CD14-positive monocyte (primary cell): ENCODE results near the gene LMO3. TPM values are rescaled to one million over a fixed set of nuclear protein-coding genes. Genes with fewer than 3 reads are reported as not detected.

Experiments
- DNase-seq, 3 donors: peaks; one replicate each; pipeline ENCODE4 v3.0.0-alpha.2; 2011 to 2022
- H2AFZ ChIP-seq: 2 replicates; pipeline ENCODE4 v1.6.0; 2012; ENCODE audit warnings: mild to moderate bottlenecking, low read depth, low read length, inconsistent platforms; ENCODE audit not compliant: insufficient read depth, poor library complexity, severe bottlenecking
- H3K27ac ChIP-seq, 2 donors: 1 replicate in 1 of 2; 2 replicates in 1 of 2; pipeline ENCODE4 v1.5.1; 2012 to 2013; ENCODE audit warnings: low read length in 2 of 2, control low read depth in 1 of 2, inconsistent platforms in 1 of 2, low read depth in 1 of 2, mild to moderate bottlenecking in 1 of 2
- H3K27me3 ChIP-seq, 2 donors: one replicate each; pipeline versions ENCODE4 v1.6.0 to v1.6.1; 2011 to 2013; ENCODE audit warnings: low read length in 2 of 2; ENCODE audit not compliant: control insufficient read depth in 2 of 2, insufficient read depth in 2 of 2
- H3K36me3 ChIP-seq, 2 donors: replicated peaks in 1 of 2; 1 replicate in 1 of 2; 2 replicates in 1 of 2; pipeline versions ENCODE4 v1.5.1 to v1.6.1; 2012 to 2013; ENCODE audit warnings: low read length in 2 of 2, control low read depth in 1 of 2, inconsistent platforms in 1 of 2, mild to moderate bottlenecking in 1 of 2; ENCODE audit not compliant: insufficient read depth in 2 of 2, control insufficient read depth in 1 of 2
- H3K4me1 ChIP-seq, 2 donors: 1 replicate in 1 of 2; 2 replicates in 1 of 2; pipeline versions ENCODE4 v1.5.1 to v1.6.1; 2012 to 2013; ENCODE audit warnings: low read length in 2 of 2, control low read depth in 1 of 2, inconsistent platforms in 1 of 2, mild to moderate bottlenecking in 1 of 2, moderate library complexity in 1 of 2; ENCODE audit not compliant: insufficient read depth in 2 of 2, control insufficient read depth in 1 of 2
- H3K4me2 ChIP-seq: replicated peaks from 2 replicates; pipeline ENCODE3; 2012; ENCODE audit warnings: low read length, moderate library complexity, mild to moderate bottlenecking; ENCODE audit not compliant: poor library complexity, severe bottlenecking; ENCODE audit errors: extremely low read depth
- H3K4me3 ChIP-seq, 3 experiments: fragments of 200-600 bp in 1 of 3; sonication (generic) in 1 of 3; replicated peaks in 1 of 3; 1 replicate in 2 of 3; 2 replicates in 1 of 3; pipeline ENCODE4 v1.5.1; 2011 to 2013; ENCODE audit warnings: low read length in 3 of 3, mild to moderate bottlenecking in 3 of 3, control low read depth in 2 of 3, low read depth in 2 of 3, inconsistent platforms in 1 of 3, moderate library complexity in 1 of 3
- H3K79me2 ChIP-seq: 2 replicates; pipeline ENCODE4 v1.6.0; 2012; ENCODE audit warnings: mild to moderate bottlenecking, control low read depth, inconsistent platforms, low read length, moderate library complexity; ENCODE audit not compliant: insufficient read depth
- H3K9ac ChIP-seq: 2 replicates; pipeline ENCODE4 v1.6.0; 2017; ENCODE audit warnings: low read length, mild to moderate bottlenecking; ENCODE audit not compliant: insufficient read depth, poor library complexity, severe bottlenecking
- H3K9me3 ChIP-seq, 2 donors: replicated peaks in 1 of 2; 1 replicate in 1 of 2; 2 replicates in 1 of 2; pipeline versions ENCODE4 v1.5.1 to v1.6.1; 2012 to 2013; ENCODE audit warnings: low read length in 2 of 2, control low read depth in 1 of 2; ENCODE audit not compliant: control insufficient read depth in 1 of 2, insufficient read depth in 1 of 2
- H4K20me1 ChIP-seq: 2 replicates; pipeline ENCODE4 v1.6.0; 2012; ENCODE audit warnings: mild to moderate bottlenecking, low read length, control low read depth, moderate library complexity; ENCODE audit not compliant: insufficient read depth
- H3K27ac Mint-ChIP-seq, 7 donors: one replicate each; pipeline ENCODE4 v1.8.0; 2020; ENCODE audit warnings: mild to moderate bottlenecking in 7 of 7, mixed read lengths in 7 of 7, moderate library complexity in 6 of 7, inconsistent platforms in 2 of 7
- H3K27me3 Mint-ChIP-seq, 3 donors: one replicate each; pipeline ENCODE4 v1.8.0; 2021 to 2022; ENCODE audit warnings: low read depth in 3 of 3, mild to moderate bottlenecking in 3 of 3, mixed read lengths in 3 of 3, moderate library complexity in 3 of 3, inconsistent platforms in 1 of 3
- H3K36me3 Mint-ChIP-seq, 2 donors: one replicate each; pipeline ENCODE4 v1.8.0; 2020; ENCODE audit warnings: mixed read lengths in 2 of 2, inconsistent platforms in 1 of 2, mild to moderate bottlenecking in 1 of 2
- H3K4me1 Mint-ChIP-seq: one replicate; pipeline ENCODE4 v1.8.0; 2020; ENCODE audit warnings: mild to moderate bottlenecking, mixed read lengths
- H3K4me3 Mint-ChIP-seq, 2 donors: one replicate each; pipeline ENCODE4 v1.8.0; 2020; ENCODE audit warnings: mild to moderate bottlenecking in 2 of 2, mixed read lengths in 2 of 2, moderate library complexity in 1 of 2
- H3K9me3 Mint-ChIP-seq, 7 donors: one replicate each; pipeline ENCODE4 v1.8.0; 2020 to 2022; ENCODE audit warnings: mixed read lengths in 7 of 7, mild to moderate bottlenecking in 6 of 7, moderate library complexity in 6 of 7, inconsistent platforms in 2 of 7
- WGBS: methylation state at CpG from one replicate; pipeline ENCODE4 v1.1.5; 2013; ENCODE audit warnings: missing lambda C conversion rate; ENCODE audit not compliant: insufficient coverage; 5-methylcytosine and 5-hydroxymethylcytosine counted together
- intact Hi-C, 2 donors: fragments of 100-400 bp; cut with micrococcal nuclease; formaldehyde crosslinking; loops; one replicate each; pipeline versions ENCODE4 v1.15.0 to v1.15.1; 2023
- polyA plus RNA-seq, 3 donors: library from polyadenylated mRNA; depleted of rRNA in 1 of 3; unstranded in 2 of 3; stranded (reverse) in 1 of 3; fragments of 300-500 nt in 2 of 3; fragments of >200 nt in 1 of 3; fragmentation: Illumina TruSeq in 2 of 3; gene quantifications; 1 replicate in 2 of 3; 2 replicates in 1 of 3; pipeline ENCODE4 v1.2.3, GENCODE V29; 2012 to 2021
- TF ChIP-seq, protein P1 (sequence below): fragments of 200-600 bp; IDR thresholded peaks from one replicate; pipeline ENCODE4 v1.8.0; 2022; ENCODE audit warnings: antibody characterized with exemption, mild to moderate bottlenecking

The LMO3 gene
- polyA plus RNA-seq, 3 donors, result not detected

DNA sequence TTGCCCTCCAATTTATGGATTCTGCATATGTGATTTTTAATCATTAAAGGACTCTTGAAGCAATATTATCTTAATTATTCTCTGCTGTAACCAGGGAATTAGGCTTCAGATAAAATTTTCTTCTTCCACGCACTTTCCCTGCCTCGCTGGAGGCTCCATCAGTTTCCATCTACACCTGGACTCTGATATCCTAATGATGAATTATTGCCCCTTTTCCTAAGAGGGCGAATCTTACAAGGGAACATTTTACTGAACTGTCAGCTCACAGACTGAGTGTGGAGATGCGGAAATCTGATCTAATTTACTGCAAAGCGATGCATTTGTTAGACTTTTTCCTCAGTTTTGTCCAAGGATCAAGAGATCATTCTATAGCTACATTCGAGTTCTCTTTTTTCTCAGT lies 43.0 kb downstream of the LMO3 start:
- Histone ChIP-seq H3K4me1 (no peaks in the 10 kb centered on the region), H3K4me2 (no peak overlapping the region), H3K79me2 (no peaks in the 10 kb centered on the region), H4K20me1 (no peaks in the 10 kb centered on the region), H3K4me3 (no peak overlapping the region), H3K9me3 (no peaks in the 10 kb centered on the region), H3K27me3 (no peaks in the 10 kb centered on the region), H2AFZ (no peak overlapping the region), H3K36me3 (no peaks in the 10 kb centered on the region), H3K9ac (no peak overlapping the region), H3K27ac (no peak overlapping the region)
- TF ChIP-seq, protein P1, sequence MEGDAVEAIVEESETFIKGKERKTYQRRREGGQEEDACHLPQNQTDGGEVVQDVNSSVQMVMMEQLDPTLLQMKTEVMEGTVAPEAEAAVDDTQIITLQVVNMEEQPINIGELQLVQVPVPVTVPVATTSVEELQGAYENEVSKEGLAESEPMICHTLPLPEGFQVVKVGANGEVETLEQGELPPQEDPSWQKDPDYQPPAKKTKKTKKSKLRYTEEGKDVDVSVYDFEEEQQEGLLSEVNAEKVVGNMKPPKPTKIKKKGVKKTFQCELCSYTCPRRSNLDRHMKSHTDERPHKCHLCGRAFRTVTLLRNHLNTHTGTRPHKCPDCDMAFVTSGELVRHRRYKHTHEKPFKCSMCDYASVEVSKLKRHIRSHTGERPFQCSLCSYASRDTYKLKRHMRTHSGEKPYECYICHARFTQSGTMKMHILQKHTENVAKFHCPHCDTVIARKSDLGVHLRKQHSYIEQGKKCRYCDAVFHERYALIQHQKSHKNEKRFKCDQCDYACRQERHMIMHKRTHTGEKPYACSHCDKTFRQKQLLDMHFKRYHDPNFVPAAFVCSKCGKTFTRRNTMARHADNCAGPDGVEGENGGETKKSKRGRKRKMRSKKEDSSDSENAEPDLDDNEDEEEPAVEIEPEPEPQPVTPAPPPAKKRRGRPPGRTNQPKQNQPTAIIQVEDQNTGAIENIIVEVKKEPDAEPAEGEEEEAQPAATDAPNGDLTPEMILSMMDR, result no peak
- Mint-ChIP-seq H3K9me3 (peaks cover 0 to 3% (median 1%) of the 10 kb centered on the region in 7 donors), H3K4me1 (no peaks in the 10 kb centered on the region), H3K27ac (no peak overlapping the region), H3K27me3 (peaks cover 0 to 3% (median 0%) of the 10 kb centered on the region in 3 donors), H3K4me3 (no peak overlapping the region), H3K36me3 (no peaks in the 10 kb centered on the region)
- no peak for DNase-seq
- intact Hi-C loops, result no loop called here
- 100% methylated on average over 3 of the region's 6 CpGs for WGBS

DNA sequence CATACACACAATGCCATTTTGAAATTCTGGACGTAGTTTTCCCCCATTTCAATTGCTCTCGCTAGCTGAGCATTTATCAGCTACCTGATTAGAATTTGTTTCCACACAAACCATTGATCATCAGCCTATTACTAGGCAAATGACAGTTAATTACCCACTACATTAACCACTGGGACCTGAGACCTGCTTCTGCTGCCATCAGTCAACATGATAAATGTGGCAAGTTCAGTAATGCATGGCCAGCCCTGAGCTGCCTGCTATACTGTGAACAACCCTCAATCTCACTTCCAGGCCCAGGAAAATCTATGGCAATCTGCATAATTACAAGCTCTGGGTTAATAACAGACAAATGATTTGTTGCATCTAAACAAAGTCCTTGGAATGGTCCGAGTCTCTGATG lies 43.5 kb downstream of the LMO3 start:
- H3K4me2 ChIP-seq, result no peak overlapping the region
- no peak for DNase-seq
- H3K36me3 ChIP-seq, result no peaks in the 10 kb centered on the region
- H3K27me3 ChIP-seq, result no peaks in the 10 kb centered on the region
- WGBS, result 97% methylated on average over 2 of the region's 3 CpGs
- no peaks in the 10 kb centered on the region for H3K27me3 Mint-ChIP-seq
- no peaks in the 10 kb centered on the region for H3K9me3 ChIP-seq
- H3K4me1 ChIP-seq, result no peaks in the 10 kb centered on the region
- H3K4me3 Mint-ChIP-seq, result no peak overlapping the region
- peaks cover 0 to 3% (median 1%) of the 10 kb centered on the region in 7 donors for H3K9me3 Mint-ChIP-seq
- TF ChIP-seq, protein P1, result no peak
- H2AFZ ChIP-seq, result no peak overlapping the region
- H3K4me3 ChIP-seq, result no peak overlapping the region
- intact Hi-C loops, result no loop called here
- no peak overlapping the region for H3K27ac ChIP-seq
- no peaks in the 10 kb centered on the region for H4K20me1 ChIP-seq
- H3K27ac Mint-ChIP-seq, result no peak overlapping the region
- H3K4me1 Mint-ChIP-seq, result no peaks in the 10 kb centered on the region
- no peak overlapping the region for H3K9ac ChIP-seq
- no peaks in the 10 kb centered on the region for H3K36me3 Mint-ChIP-seq
- H3K79me2 ChIP-seq, result no peaks in the 10 kb centered on the region
